ENCODE results near the gene ATP2A1.

Gene ATP2A1

GRCh38 chr16:28876973-28877654 is 1.2 kb upstream of the ATP2A1 start:
- Histone ChIP-seq H3K27ac (replicated peaks) (no peak overlapping the region), H3K4me3 (replicated peaks; ENCODE audit: insufficient read depth, low read length) (no peak overlapping the region), H3K27me3 (ENCODE audit: insufficient read depth, poor library complexity, severe bottlenecking) (no peaks in the 10 kb centered on the region)
- DNase-seq (ENCODE audit: low read depth in 1 of 2, low spot score in 1 of 2) = peak in 1 of 2 experiments; percentile 13
- no peak for TF ChIP-seq REST (IDR thresholded peaks at IDR 0.05; ENCODE audit: insufficient replicate concordance, low read depth)
- TF ChIP-seq CTCF (IDR thresholded peaks at IDR 0.05; ENCODE audit: insufficient read depth, low read length) = no peak
- no peak for TF ChIP-seq SPI1 (IDR thresholded peaks at IDR 0.05; ENCODE audit: borderline replicate concordance, low read depth)

GRCh38 chr16:28877655-28878000 is 660 bp upstream of the ATP2A1 start:
- Histone ChIP-seq H3K27ac (replicated peaks) (no peak overlapping the region), H3K27me3 (ENCODE audit: insufficient read depth, poor library complexity, severe bottlenecking) (no peaks in the 10 kb centered on the region), H3K4me3 (replicated peaks; ENCODE audit: insufficient read depth, low read length) (no peak overlapping the region)
- DNase-seq (ENCODE audit: low read depth in 1 of 2, low spot score in 1 of 2) = no peak
- TF ChIP-seq CTCF (IDR thresholded peaks at IDR 0.05; ENCODE audit: insufficient read depth, low read length) = no peak

- no peaks in the 10 kb centered on the region for H3K27me3 ChIP-seq (ENCODE audit: insufficient read depth, poor library complexity, severe bottlenecking)
- H3K27ac ChIP-seq (replicated peaks) = no peak overlapping the region
- no peak for TF ChIP-seq CTCF (IDR thresholded peaks at IDR 0.05; ENCODE audit: insufficient read depth, low read length)
- TF ChIP-seq POLR2AphosphoS5 (IDR thresholded peaks at IDR 0.05; ENCODE audit: low read depth) = no peak
- no peak for TF ChIP-seq SPI1 (IDR thresholded peaks at IDR 0.05; ENCODE audit: borderline replicate concordance, low read depth)
- no peak for TF ChIP-seq REST (IDR thresholded peaks at IDR 0.05; ENCODE audit: insufficient replicate concordance, low read depth)
- no peak for TF ChIP-seq GABPA (IDR thresholded peaks at IDR 0.05; ENCODE audit: low read depth)
- peak in 1 of 2 experiments; percentile 12 for DNase-seq (ENCODE audit: low read depth in 1 of 2, low spot score in 1 of 2)
- H3K4me3 ChIP-seq (replicated peaks; ENCODE audit: insufficient read depth, low read length) = peak overlapping the region; percentile 67
These were observed 1.1 kb downstream of the ATP2A1 start for GRCh38 chr16:28879261-28879840.

Data from HL-60 (cell line).